Upper lobe of left lung (tissue), 4 donors: ENCODE data around the gene PUM2.

Source experiments
- CTCF ChIP-seq, 6 experiments: fragments of 450-650 bp in 4 of 6; fragments of 200-600 bp in 2 of 6; sonication (generic) in 2 of 6; IDR thresholded peaks; one replicate each; pipeline ENCODE4 v1.5.1; 2016 to 2019; ENCODE audit warnings: antibody characterized with exemption in 6 of 6
- POLR2A ChIP-seq, 4 donors: fragments of 450-650 bp; IDR thresholded peaks; one replicate each; pipeline ENCODE4 v1.5.1; 2016 to 2017; ENCODE audit warnings: antibody characterized with exemption in 4 of 4, mild to moderate bottlenecking in 2 of 4
- POLR2AphosphoS5 ChIP-seq, 2 donors: sonication (generic); formaldehyde crosslinking; IDR thresholded peaks; one replicate each; pipeline ENCODE4 v1.5.1; 2017; ENCODE audit warnings: antibody characterized with exemption in 2 of 2

- TF ChIP-seq POLR2AphosphoS5 (IDR thresholded peaks at IDR 0.05) (no peak), POLR2A (IDR thresholded peaks at IDR 0.05) (no peak), CTCF (IDR thresholded peaks at IDR 0.05) (no peak)
These were observed 120.6 kb downstream of the PUM2 start for GRCh38 chr2:20230114-20230425.
